ENCODE results near the gene EDN1. TPM values are rescaled to one million over a fixed set of nuclear protein-coding genes. Genes with fewer than 3 reads are reported as not detected.
A peak's percentile ranks its signal among the peaks of the same experiment; 100 is the strongest.

Gene EDN1
- total RNA-seq, 1 donor from 2014 or later = 2.9 TPM

GRCh38 chr6:12271594-12271993 lies 18.6 kb upstream of the EDN1 start:
- TF ChIP-seq CTCF (IDR thresholded peaks at IDR 0.05; ENCODE audit: insufficient read depth, low read length, severe bottlenecking) = no peak
- H3K4me3 ChIP-seq (ENCODE audit: low read depth, low read length) = no peak overlapping the region
- FAIRE-seq (no peak), DNase-seq (ENCODE audit: low read depth) (no peak)
- no peaks in the 10 kb centered on the region for H3K27me3 ChIP-seq (ENCODE audit: control insufficient read depth, insufficient read depth, low read length)
- H3K36me3 ChIP-seq (ENCODE audit: control insufficient read depth, insufficient read depth, low read length) = no peaks in the 10 kb centered on the region

- H3K27me3 ChIP-seq (ENCODE audit: control insufficient read depth, insufficient read depth, low read length) = no peaks in the 10 kb centered on the region
- FAIRE-seq = no peak
- no peaks in the 10 kb centered on the region for H3K36me3 ChIP-seq (ENCODE audit: control insufficient read depth, insufficient read depth, low read length)
- no peak for TF ChIP-seq CTCF (IDR thresholded peaks at IDR 0.05; ENCODE audit: insufficient read depth, low read length, severe bottlenecking)
- peak; percentile 55 for DNase-seq (ENCODE audit: low read depth)
- no peak overlapping the region for H3K4me3 ChIP-seq (ENCODE audit: low read depth, low read length)
Measured at GRCh38 chr6:12271997-12272396, 18.2 kb upstream of the EDN1 start.

DNA sequence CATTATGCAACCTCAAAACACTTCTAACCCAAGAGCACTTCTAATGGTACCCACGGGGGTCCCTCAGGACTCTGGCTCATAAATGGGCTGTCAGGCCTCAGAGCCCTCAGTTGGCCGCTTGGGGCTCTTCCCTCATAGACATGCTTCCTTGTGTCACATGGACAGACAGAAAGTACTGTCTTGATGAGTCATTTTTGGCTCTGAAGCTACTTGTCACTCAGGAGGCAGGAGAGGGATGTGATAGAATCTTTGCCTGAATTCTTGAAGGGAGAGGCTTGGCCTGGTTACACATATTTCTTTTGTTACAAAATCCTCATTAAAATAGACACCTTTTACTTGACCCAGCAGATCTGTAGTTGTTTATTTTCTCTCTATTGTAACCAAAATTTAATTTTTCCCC lies 15.1 kb upstream of the EDN1 start:
- FAIRE-seq (no peak), DNase-seq (ENCODE audit: low read depth) (no peak)
- Histone ChIP-seq H3K4me3 (ENCODE audit: low read depth, low read length) (no peak overlapping the region), H3K36me3 (ENCODE audit: control insufficient read depth, insufficient read depth, low read length) (no peaks in the 10 kb centered on the region), H3K27me3 (ENCODE audit: control insufficient read depth, insufficient read depth, low read length) (no peaks in the 10 kb centered on the region)
- no peak for TF ChIP-seq CTCF (IDR thresholded peaks at IDR 0.05; ENCODE audit: insufficient read depth, low read length, severe bottlenecking)

GRCh38 chr6:12276930-12277315 lies 13.2 kb upstream of the EDN1 start:
- TF ChIP-seq CTCF (IDR thresholded peaks at IDR 0.05; ENCODE audit: insufficient read depth, low read length, severe bottlenecking) = no peak
- H3K27me3 ChIP-seq (ENCODE audit: control insufficient read depth, insufficient read depth, low read length) = no peaks in the 10 kb centered on the region
- no peak for DNase-seq (ENCODE audit: low read depth)
- no peak for FAIRE-seq
- H3K4me3 ChIP-seq (ENCODE audit: low read depth, low read length) = no peak overlapping the region
- H3K36me3 ChIP-seq (ENCODE audit: control insufficient read depth, insufficient read depth, low read length) = no peaks in the 10 kb centered on the region

DNA sequence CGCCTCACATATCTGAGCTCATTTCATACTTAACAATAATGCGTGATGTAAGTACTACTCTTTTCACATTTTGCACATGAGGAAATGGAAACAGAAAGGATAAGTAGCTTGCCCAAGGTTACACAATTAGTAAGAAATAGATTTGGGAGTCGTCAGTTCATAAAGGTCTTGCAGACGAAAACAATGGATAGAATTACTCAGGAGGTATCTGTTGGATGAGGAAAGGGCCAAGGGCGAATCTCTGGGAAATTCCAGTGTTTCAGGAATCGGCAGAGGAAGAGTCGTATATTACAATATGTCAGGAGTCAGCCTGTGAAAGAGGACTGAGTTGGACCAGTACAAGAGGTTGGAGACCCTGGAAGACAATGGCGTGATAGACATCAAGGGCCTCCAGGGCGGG lies 12.8 kb upstream of the EDN1 start:
- TF ChIP-seq CTCF (IDR thresholded peaks at IDR 0.05; ENCODE audit: insufficient read depth, low read length, severe bottlenecking) = no peak
- Histone ChIP-seq H3K4me3 (ENCODE audit: low read depth, low read length) (no peak overlapping the region), H3K36me3 (ENCODE audit: control insufficient read depth, insufficient read depth, low read length) (no peaks in the 10 kb centered on the region), H3K27me3 (ENCODE audit: control insufficient read depth, insufficient read depth, low read length) (no peaks in the 10 kb centered on the region)
- DNase-seq (ENCODE audit: low read depth) (no peak), FAIRE-seq (no peak)

GRCh38 chr6:12278915-12279314 lies 11.2 kb upstream of the EDN1 start:
- FAIRE-seq (no peak), DNase-seq (ENCODE audit: low read depth) (no peak)
- Histone ChIP-seq H3K27me3 (ENCODE audit: control insufficient read depth, insufficient read depth, low read length) (no peaks in the 10 kb centered on the region), H3K4me3 (ENCODE audit: low read depth, low read length) (no peak overlapping the region), H3K36me3 (ENCODE audit: control insufficient read depth, insufficient read depth, low read length) (no peaks in the 10 kb centered on the region)
- no peak for TF ChIP-seq CTCF (IDR thresholded peaks at IDR 0.05; ENCODE audit: insufficient read depth, low read length, severe bottlenecking)
